Measurements from ENCODE around the gene PBX1.

Gene PBX1

DNA sequence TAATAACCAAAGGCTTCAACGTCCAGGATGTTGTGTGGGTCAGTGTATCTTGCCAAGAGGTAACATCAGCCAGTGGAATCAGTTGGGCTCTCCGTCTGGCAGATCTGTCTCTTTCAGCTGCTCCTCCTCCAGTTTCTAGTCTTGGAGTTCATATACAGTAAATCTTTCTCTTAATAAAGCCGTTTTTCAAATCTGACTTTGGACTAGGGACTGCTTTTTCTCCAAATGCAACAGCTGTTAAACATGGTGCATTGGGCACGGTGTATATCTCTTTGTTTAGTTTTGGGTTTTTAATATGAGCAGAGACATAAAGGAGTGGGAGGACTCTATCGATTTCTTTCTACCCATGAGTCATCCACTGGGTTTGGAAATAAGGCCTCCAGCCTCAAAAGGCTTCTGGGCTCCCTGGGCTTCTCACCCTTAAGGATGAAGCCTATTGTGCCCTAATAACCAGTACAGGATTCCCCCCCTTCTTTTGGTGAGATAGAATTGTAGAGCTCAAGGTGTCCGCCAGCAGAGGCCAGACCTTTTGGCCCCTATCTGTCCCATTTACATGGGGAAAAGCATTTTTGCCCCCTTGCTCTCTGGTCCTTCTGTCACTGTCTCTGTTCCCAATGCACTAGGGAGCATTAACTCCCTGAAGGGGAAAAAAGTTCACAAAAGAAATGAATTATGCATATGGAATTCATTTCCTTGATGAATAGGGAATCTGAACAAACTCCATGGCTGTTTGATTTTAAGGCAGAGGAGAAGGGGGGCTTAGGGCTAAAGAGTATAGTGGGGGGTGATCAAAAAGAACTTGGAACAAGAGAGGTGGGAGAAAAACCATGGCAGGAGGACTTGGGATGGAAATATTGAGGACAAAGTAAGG lies 86.0 kb downstream of the PBX1 start:
- CTCF ChIA-PET, result interaction anchor here (0.6 kb wide), 1 partner anchor 143 kb away, joined by 3 read pairs; no protein-coding TSS in a partner anchor
- H3K27ac ChIP-seq (ENCODE audit: extremely low read depth, low read depth, low read length), result peak overlapping the region; percentile 7
- no peaks in the 10 kb centered on the region for H3K36me3 ChIP-seq (ENCODE audit: control insufficient read depth in 2 of 2, insufficient read depth in 1 of 2, low read length in 2 of 2)
- H3K4me1 ChIP-seq (ENCODE audit: control insufficient read depth, insufficient read depth, low read length), result peaks cover 27% of the 10 kb centered on the region
- no peak overlapping the region; the same call in 1 of the 2 replicates for H3K4me3 ChIP-seq (ENCODE audit: low read depth, low read length)
- H3K9me3 ChIP-seq (ENCODE audit: control insufficient read depth, insufficient read depth, low read depth, low read length), result no peaks in the 10 kb centered on the region
- POLR2A ChIA-PET, result no interaction called here
- TF ChIP-seq PRDM4 (tag by site-specific recombination; IDR thresholded peaks at IDR 0.05), result 0 out of 2 replicates have a peak, but pooled peaks have one; percentile 49
- peak; percentile 93 for TF ChIP-seq ZBTB8A (tag by site-specific recombination; IDR thresholded peaks at IDR 0.05)
- TF ChIP-seq KLF9 (tag by site-specific recombination; IDR thresholded peaks at IDR 0.05; ENCODE audit: low read depth), result 0 out of 2 replicates have a peak, but pooled peaks have one; percentile 39
- TF ChIP-seq ZNF600 (tag by site-specific recombination; IDR thresholded peaks at IDR 0.05), result 0 out of 2 replicates have a peak, but pooled peaks have one; percentile 38
- TF ChIP-seq ZBTB17 (tag by site-specific recombination; IDR thresholded peaks at IDR 0.05), result peak; percentile 65
- peak; percentile 51; the same call in 1 of the 2 replicates for TF ChIP-seq EGR2 (tag by site-specific recombination; IDR thresholded peaks at IDR 0.05; ENCODE audit: low read depth)
- TF ChIP-seq, protein P1, sequence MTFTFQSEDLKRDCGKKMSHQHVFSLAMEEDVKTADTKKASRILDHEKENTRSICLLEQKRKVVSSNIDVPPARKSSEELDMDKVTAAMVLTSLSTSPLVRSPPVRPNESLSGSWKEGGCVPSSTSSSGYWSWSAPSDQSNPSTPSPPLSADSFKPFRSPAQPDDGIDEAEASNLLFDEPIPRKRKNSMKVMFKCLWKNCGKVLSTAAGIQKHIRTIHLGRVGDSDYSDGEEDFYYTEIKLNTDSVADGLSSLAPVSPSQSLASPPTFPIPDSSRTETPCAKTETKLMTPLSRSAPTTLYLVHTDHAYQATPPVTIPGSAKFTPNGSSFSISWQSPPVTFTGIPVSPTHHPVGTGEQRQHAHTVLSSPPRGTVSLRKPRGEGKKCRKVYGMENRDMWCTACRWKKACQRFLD (tag by site-specific recombination; IDR thresholded peaks at IDR 0.05), result no peak
- TF ChIP-seq, protein P2, sequence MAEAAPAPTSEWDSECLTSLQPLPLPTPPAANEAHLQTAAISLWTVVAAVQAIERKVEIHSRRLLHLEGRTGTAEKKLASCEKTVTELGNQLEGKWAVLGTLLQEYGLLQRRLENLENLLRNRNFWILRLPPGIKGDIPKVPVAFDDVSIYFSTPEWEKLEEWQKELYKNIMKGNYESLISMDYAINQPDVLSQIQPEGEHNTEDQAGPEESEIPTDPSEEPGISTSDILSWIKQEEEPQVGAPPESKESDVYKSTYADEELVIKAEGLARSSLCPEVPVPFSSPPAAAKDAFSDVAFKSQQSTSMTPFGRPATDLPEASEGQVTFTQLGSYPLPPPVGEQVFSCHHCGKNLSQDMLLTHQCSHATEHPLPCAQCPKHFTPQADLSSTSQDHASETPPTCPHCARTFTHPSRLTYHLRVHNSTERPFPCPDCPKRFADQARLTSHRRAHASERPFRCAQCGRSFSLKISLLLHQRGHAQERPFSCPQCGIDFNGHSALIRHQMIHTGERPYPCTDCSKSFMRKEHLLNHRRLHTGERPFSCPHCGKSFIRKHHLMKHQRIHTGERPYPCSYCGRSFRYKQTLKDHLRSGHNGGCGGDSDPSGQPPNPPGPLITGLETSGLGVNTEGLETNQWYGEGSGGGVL (tag by site-specific recombination; IDR thresholded peaks at IDR 0.05), result peak; percentile 25; the same call in 1 of the 2 replicates
- TF ChIP-seq ZBTB48 (tag by site-specific recombination; IDR thresholded peaks at IDR 0.05), result peak; percentile 50
- no peak for TF ChIP-seq ZNF341 (tag by site-specific recombination; IDR thresholded peaks at IDR 0.05; ENCODE audit: low read depth)
- peak; percentile 70; the same call in 1 of the 2 replicates for TF ChIP-seq ZNF394 (tag by site-specific recombination; IDR thresholded peaks at IDR 0.05; ENCODE audit: borderline replicate concordance)
- TF ChIP-seq ZNF266 (tag by site-specific recombination; IDR thresholded peaks at IDR 0.05; ENCODE audit: low read depth), result no peak
- peak; percentile 64; the same call in 1 of the 2 replicates for TF ChIP-seq ZEB2 (tag by site-specific recombination; IDR thresholded peaks at IDR 0.05)
- no peak for TF ChIP-seq ZNF549 (tag by site-specific recombination; IDR thresholded peaks at IDR 0.05)
- TF ChIP-seq ZFHX2 (tag by site-specific recombination; conservative IDR thresholded peaks at IDR 0.05), result peak; percentile 85
- TF ChIP-seq, protein P3, sequence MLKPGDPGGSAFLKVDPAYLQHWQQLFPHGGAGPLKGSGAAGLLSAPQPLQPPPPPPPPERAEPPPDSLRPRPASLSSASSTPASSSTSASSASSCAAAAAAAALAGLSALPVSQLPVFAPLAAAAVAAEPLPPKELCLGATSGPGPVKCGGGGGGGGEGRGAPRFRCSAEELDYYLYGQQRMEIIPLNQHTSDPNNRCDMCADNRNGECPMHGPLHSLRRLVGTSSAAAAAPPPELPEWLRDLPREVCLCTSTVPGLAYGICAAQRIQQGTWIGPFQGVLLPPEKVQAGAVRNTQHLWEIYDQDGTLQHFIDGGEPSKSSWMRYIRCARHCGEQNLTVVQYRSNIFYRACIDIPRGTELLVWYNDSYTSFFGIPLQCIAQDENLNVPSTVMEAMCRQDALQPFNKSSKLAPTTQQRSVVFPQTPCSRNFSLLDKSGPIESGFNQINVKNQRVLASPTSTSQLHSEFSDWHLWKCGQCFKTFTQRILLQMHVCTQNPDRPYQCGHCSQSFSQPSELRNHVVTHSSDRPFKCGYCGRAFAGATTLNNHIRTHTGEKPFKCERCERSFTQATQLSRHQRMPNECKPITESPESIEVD (tag by site-specific recombination; IDR thresholded peaks at IDR 0.05), result peak; percentile 99
- TF ChIP-seq, protein P4, sequence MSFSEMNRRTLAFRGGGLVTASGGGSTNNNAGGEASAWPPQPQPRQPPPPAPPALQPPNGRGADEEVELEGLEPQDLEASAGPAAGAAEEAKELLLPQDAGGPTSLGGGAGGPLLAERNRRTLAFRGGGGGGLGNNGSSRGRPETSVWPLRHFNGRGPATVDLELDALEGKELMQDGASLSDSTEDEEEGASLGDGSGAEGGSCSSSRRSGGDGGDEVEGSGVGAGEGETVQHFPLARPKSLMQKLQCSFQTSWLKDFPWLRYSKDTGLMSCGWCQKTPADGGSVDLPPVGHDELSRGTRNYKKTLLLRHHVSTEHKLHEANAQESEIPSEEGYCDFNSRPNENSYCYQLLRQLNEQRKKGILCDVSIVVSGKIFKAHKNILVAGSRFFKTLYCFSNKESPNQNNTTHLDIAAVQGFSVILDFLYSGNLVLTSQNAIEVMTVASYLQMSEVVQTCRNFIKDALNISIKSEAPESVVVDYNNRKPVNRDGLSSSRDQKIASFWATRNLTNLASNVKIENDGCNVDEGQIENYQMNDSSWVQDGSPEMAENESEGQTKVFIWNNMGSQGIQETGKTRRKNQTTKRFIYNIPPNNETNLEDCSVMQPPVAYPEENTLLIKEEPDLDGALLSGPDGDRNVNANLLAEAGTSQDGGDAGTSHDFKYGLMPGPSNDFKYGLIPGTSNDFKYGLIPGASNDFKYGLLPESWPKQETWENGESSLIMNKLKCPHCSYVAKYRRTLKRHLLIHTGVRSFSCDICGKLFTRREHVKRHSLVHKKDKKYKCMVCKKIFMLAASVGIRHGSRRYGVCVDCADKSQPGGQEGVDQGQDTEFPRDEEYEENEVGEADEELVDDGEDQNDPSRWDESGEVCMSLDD (tag by site-specific recombination; IDR thresholded peaks at IDR 0.05), result no peak
- peak; percentile 66 for TF ChIP-seq ZNF366 (tag by site-specific recombination; conservative IDR thresholded peaks at IDR 0.05)
- TF ChIP-seq ZNF843 (tag by site-specific recombination; IDR thresholded peaks at IDR 0.05), result peak; percentile 65; the same call in 1 of the 2 replicates
- no peak for TF ChIP-seq ZNF510 (tag by site-specific recombination; IDR thresholded peaks at IDR 0.05; ENCODE audit: insufficient replicate concordance)
- TF ChIP-seq ZNF529 (tag by site-specific recombination; IDR thresholded peaks at IDR 0.05; ENCODE audit: insufficient replicate concordance), result no peak
- TF ChIP-seq ZXDB (tag by site-specific recombination; IDR thresholded peaks at IDR 0.05), result peak; percentile 55; the same call in 1 of the 2 replicates
